GM12874 (cell line): ENCODE measurements around the gene LMNTD2.

Experiments
- TF ChIP-seq, protein P1 (sequence below): IDR thresholded peaks from 2 replicates; pipeline ENCODE4 v1.5.1; 2011; ENCODE audit warnings: low read depth, mild to moderate bottlenecking, control low read depth, low read length, moderate library complexity; ENCODE audit not compliant: insufficient read depth

The LMNTD2 gene

GRCh38 chr11:563066-563811 is 2.7 kb upstream of the LMNTD2 start:
- TF ChIP-seq, protein P1, sequence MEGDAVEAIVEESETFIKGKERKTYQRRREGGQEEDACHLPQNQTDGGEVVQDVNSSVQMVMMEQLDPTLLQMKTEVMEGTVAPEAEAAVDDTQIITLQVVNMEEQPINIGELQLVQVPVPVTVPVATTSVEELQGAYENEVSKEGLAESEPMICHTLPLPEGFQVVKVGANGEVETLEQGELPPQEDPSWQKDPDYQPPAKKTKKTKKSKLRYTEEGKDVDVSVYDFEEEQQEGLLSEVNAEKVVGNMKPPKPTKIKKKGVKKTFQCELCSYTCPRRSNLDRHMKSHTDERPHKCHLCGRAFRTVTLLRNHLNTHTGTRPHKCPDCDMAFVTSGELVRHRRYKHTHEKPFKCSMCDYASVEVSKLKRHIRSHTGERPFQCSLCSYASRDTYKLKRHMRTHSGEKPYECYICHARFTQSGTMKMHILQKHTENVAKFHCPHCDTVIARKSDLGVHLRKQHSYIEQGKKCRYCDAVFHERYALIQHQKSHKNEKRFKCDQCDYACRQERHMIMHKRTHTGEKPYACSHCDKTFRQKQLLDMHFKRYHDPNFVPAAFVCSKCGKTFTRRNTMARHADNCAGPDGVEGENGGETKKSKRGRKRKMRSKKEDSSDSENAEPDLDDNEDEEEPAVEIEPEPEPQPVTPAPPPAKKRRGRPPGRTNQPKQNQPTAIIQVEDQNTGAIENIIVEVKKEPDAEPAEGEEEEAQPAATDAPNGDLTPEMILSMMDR = no peak

GRCh38 chr11:562046-562645 is 1.6 kb upstream of the LMNTD2 start:
- TF ChIP-seq, protein P1 = no peak

DNA sequence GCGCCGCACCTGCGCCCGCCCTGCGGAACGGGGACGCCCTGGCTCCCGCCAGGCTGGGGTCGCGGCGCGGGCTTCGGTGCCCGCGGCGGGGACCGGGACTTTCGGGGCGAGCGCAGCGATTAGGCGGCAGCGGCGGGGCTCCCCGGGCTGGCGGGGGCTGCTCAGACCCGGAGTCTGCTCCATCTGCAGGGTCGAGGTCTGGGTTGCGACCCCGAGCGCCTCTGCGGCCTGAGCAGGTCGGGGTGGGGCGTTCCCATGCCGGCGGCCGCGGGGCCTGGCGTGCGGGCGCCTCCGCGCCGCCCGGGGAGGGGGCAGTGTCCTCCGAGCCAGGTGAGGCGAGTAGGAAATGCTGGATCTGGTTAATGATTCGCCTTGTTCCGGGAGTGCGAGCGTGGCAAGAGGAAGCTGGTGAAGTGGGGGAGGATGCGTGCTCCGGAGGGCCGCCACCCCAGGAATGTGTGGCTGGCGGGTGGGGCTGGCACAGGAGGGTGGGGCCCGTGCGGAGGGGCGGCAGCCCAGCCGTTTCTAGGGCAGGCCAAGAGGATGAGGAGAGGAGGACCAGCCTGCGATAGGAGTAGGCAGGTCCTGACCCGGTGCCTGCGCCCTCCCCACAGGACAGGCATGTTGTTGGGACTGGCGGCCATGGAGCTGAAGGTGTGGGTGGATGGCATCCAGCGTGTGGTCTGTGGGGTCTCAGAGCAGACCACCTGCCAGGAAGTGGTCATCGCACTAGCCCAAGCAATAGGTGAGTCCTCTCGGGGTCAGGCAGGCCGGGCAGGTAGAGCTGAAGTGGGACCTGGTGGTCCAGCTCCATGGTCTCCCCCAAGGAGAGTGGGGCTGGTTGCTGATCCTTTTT is 838 bp upstream of the LMNTD2 start:
- TF ChIP-seq, protein P1 = no peak

DNA sequence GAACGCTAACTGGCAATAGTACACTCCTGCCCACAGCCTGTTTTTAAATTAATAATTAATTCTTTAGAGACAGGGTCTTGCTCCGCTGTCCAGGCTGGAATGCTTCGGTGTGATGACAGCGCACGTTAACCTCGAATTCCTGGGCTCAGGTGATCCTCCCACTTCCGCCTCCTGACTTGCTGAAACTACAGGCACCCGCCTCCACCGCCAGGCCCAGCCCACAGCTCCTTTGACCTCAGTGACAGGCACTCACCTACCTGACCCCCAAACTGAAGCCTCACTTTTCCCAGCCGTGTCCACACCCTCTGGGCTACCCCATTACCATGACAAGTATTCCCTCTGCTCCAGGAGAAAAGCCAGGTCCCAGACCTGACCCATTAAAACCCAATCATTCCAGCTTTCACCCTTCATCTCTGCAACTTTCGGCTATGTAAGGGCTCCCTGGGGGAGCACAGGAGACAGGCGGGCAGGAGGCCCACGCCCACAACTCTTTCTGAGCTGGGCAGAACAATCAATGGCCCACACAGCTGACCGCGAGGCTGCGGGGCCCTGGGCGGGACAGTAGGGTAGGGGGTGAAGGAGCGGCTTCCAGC is 730 bp downstream of the LMNTD2 start:
- TF ChIP-seq, protein P1 = no peak

- TF ChIP-seq, protein P1 = 0 out of 2 replicates have a peak, but pooled peaks have one; percentile 6
Measured at GRCh38 chr11:559020-559620, 1.4 kb downstream of the LMNTD2 start.

DNA sequence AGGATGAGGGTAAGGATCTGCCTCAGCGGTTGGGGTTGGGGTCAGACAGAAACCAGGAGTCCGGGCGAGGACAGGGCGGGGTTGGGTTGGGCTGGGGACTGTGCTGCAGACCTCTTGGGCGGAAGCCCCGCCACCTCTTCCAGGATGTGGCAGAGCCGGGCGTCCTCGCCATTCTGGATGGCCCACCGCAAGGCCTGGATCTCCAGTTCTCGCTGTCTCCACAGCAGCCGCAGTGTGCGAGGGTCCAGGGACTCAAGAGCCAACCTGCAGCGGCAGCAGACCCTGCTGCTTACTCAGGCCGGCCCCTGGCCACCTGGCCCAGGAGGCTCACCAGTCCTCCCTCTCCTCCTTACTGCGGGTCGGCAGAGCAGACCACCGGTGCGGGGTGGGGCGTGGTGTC is 2.0 kb downstream of the LMNTD2 start:
- TF ChIP-seq, protein P1 = no peak
